Thoracic aorta (tissue), 2 donors: Measurements from ENCODE around the gene LRGUK. TPM values are rescaled to one million over a fixed set of nuclear protein-coding genes. Genes with fewer than 3 reads are reported as not detected.

Experiments used
- ATAC-seq: fragments of 150-250 bp; one replicate; pipeline ENCODE4 v1.8.0; 2017; ENCODE audit warnings: low read depth; ENCODE audit not compliant: insufficient number of reproducible peaks, low FRiP score
- DNase-seq: peaks from one replicate; pipeline ENCODE4 v3.0.0-alpha.2; 2020; ENCODE audit warnings: low spot score
- H3K27ac ChIP-seq, 2 donors: fragments of 200-600 bp; sonication (generic); 1 replicate in 1 of 2; 2 replicates in 1 of 2; pipeline ENCODE4 v1.5.1; 2016; ENCODE audit warnings: mild to moderate bottlenecking in 2 of 2, moderate library complexity in 2 of 2
- H3K27me3 ChIP-seq: fragments of 200-600 bp; sonication (generic); replicated peaks from 2 replicates; pipeline ENCODE4 v1.6.0; 2016; ENCODE audit warnings: mild to moderate bottlenecking; ENCODE audit not compliant: insufficient read depth
- H3K36me3 ChIP-seq: fragments of 200-600 bp; sonication (generic); one replicate; pipeline ENCODE4 v1.5.1; 2016
- H3K4me1 ChIP-seq, 2 donors: fragments of 200-600 bp; sonication (generic); 1 replicate in 1 of 2; 2 replicates in 1 of 2; pipeline versions ENCODE4 v1.5.1 to v1.6.0; 2016; ENCODE audit warnings: low read depth in 2 of 2, mild to moderate bottlenecking in 1 of 2; ENCODE audit not compliant: control insufficient read depth in 1 of 2
- H3K4me3 ChIP-seq: fragments of 200-600 bp; sonication (generic); 2 replicates; pipeline ENCODE4 v1.5.1; 2016; ENCODE audit warnings: mild to moderate bottlenecking
- H3K9me3 ChIP-seq: fragments of 200-600 bp; sonication (generic); 2 replicates; pipeline ENCODE4 v1.5.1; 2016
- CTCF ChIP-seq: fragments of 200-600 bp; sonication (generic); IDR thresholded peaks from one replicate; pipeline ENCODE4 v1.5.1; 2019; ENCODE audit warnings: antibody characterized with exemption
- total RNA-seq, 2 donors: library from RNA; depleted of rRNA; stranded (reverse); fragments of >200 nt; gene quantifications; one replicate each; pipeline versions ENCODE4 v1.1.0 to v1.2.3, GENCODE V29; 2016

Gene LRGUK
- total RNA-seq, 2 donors from 2014 or later, result 0.14 to 0.71 TPM

GRCh38 chr7:134084488-134085144 lies 42.5 kb upstream of the LRGUK start:
- Histone ChIP-seq H3K4me3 (no peak overlapping the region), H3K4me1 (no peaks in the 10 kb centered on the region), H3K27me3 (no peaks in the 10 kb centered on the region), H3K36me3 (no peaks in the 10 kb centered on the region), H3K27ac (no peak overlapping the region), H3K9me3 (no peaks in the 10 kb centered on the region)
- TF ChIP-seq CTCF, result no peak
- no peak for DNase-seq
- ATAC-seq, result no peak

GRCh38 chr7:134085311-134085710 lies 41.8 kb upstream of the LRGUK start:
- no peaks in the 10 kb centered on the region for H3K9me3 ChIP-seq
- no peak for DNase-seq
- no peak for ATAC-seq
- TF ChIP-seq CTCF, result no peak
- H3K4me1 ChIP-seq, result no peaks in the 10 kb centered on the region
- no peak overlapping the region for H3K27ac ChIP-seq
- no peaks in the 10 kb centered on the region for H3K27me3 ChIP-seq
- H3K36me3 ChIP-seq, result no peaks in the 10 kb centered on the region
- H3K4me3 ChIP-seq, result no peak overlapping the region

GRCh38 chr7:134086998-134087735 lies 40.0 kb upstream of the LRGUK start:
- ATAC-seq (no peak), DNase-seq (no peak)
- no peaks in the 10 kb centered on the region for H3K4me1 ChIP-seq
- H3K4me3 ChIP-seq, result no peak overlapping the region
- no peak overlapping the region for H3K27ac ChIP-seq
- no peaks in the 10 kb centered on the region for H3K36me3 ChIP-seq
- no peak for TF ChIP-seq CTCF
- H3K9me3 ChIP-seq, result no peaks in the 10 kb centered on the region
- H3K27me3 ChIP-seq, result no peaks in the 10 kb centered on the region

GRCh38 chr7:134088199-134088598 lies 38.9 kb upstream of the LRGUK start:
- Histone ChIP-seq H3K27me3 (no peaks in the 10 kb centered on the region), H3K4me3 (no peak overlapping the region), H3K4me1 (no peaks in the 10 kb centered on the region), H3K9me3 (no peaks in the 10 kb centered on the region), H3K27ac (no peak overlapping the region), H3K36me3 (no peaks in the 10 kb centered on the region)
- ATAC-seq (no peak), DNase-seq (no peak)
- TF ChIP-seq CTCF, result no peak

GRCh38 chr7:134089446-134089845 lies 37.7 kb upstream of the LRGUK start:
- H3K27ac ChIP-seq, result no peak overlapping the region
- no peak for TF ChIP-seq CTCF
- H3K4me1 ChIP-seq, result no peaks in the 10 kb centered on the region
- H3K36me3 ChIP-seq, result no peaks in the 10 kb centered on the region
- ATAC-seq, result no peak
- DNase-seq, result no peak
- no peak overlapping the region for H3K4me3 ChIP-seq
- no peaks in the 10 kb centered on the region for H3K9me3 ChIP-seq
- H3K27me3 ChIP-seq, result no peaks in the 10 kb centered on the region
